GM21825 (cell line): ENCODE measurements around the gene PCNT.
"Not testable (repeated sequence)": the region's sequence is repeated elsewhere in the genome, so short reads cannot be mapped to it uniquely, and the experiment has no call there.

Source experiments
- ATAC-seq: cut with Tn5 transposase; IDR thresholded peaks from one replicate; pipeline ENCODE4 v1.9.1; 2021; ENCODE audit warnings: mild to moderate bottlenecking, moderate library complexity; ENCODE audit not compliant: unreplicated experiment

Gene PCNT

DNA sequence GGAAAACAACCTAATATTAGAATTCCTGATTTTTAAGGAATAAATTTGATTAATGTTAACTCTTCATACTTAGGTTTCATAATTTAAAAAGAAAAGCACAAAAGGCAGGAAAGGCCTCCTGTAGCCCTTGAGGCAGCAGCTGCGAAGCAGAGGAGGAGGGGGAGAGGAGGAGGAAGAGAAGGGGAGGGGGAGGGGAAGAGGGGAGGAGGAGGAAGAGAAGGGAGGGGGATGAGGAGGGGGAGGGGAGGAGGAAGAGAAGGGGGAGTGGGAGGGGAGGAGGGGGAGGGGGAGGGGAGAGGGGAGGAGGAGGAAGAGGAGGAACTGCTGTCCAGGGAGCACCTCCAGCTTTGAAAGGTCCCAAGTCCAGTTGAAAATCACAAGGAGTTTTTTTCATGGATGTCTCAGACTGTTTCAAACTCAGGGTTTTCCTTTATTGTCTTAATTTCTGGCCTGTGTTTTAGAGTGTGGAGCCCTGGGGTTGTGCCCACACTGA is 99.6 kb downstream of the PCNT start:
- ATAC-seq = no peak

DNA sequence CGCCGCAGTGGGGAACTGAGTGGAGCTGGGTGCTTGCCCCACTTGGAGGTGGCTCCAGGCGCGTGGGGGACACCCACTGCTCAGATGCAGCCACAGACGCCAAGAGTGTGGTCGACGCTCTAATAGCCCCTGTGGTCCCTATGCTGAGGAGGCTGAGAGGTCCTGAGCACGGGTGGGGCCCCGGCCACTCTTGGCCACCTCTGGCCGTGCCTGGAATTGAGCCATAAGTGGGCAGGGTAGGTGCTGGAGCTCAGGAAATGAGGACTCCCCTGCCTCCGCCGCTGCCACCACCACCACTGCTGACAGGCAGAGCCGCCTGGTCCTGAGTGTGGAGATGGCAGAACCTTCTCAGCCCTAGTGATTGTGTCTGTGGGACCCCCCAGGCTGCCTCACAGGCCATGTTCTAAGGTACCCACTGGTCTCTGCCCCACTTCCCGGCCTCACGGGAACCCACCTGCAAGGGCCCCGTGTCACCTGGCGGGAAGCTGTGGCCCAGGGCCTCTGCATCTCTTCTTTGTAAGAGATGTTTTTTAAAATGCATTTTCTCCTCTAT is 100.2 kb downstream of the PCNT start:
- no peak for ATAC-seq

DNA sequence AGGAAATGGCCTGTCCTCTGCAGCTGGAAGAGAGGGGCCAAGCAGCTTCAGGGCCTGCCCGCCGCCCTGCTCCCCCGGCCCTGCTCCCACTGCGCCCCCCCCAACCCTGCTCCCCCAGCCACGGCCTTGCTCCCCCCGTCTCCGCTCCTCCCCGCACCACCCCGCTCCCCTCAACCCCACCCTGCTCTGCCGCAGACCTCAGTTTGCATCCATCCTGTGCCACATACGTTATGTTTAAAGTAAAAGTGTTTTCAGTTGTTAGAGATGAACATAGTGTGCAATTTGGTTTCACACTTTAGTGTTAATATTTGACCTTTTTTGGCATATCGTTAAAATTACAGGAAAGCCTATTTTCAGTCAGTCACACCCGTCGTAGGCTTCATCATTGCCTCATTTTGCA is 100.7 kb downstream of the PCNT start:
- no peak for ATAC-seq

- ATAC-seq = no peak
These were observed 101.1 kb downstream of the PCNT start for GRCh38 chr21:46425041-46425440.

DNA sequence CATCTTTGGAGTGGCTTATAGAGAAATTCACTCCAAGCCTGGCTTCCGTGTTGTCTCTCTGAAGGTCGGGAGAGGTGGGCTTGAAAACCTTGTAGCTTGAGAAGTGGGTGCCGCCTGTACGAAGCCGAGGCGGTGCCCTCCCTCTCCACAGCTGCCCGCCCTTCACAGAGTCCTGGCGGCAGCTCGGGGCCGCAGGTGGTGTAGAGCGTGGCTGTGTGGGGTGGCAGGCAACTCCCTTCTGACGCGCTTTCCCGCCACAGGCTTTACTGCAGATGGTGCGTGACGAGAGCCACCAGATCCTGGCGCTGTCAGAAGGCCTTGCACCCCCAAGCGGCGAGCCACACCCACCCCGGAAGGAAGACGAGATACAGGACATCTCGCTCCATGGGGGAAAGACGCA is 101.6 kb downstream of the PCNT start:
- ATAC-seq = no peak

- ATAC-seq = no peak
These were observed 102.5 kb downstream of the PCNT start for GRCh38 chr21:46426313-46427046.

DNA sequence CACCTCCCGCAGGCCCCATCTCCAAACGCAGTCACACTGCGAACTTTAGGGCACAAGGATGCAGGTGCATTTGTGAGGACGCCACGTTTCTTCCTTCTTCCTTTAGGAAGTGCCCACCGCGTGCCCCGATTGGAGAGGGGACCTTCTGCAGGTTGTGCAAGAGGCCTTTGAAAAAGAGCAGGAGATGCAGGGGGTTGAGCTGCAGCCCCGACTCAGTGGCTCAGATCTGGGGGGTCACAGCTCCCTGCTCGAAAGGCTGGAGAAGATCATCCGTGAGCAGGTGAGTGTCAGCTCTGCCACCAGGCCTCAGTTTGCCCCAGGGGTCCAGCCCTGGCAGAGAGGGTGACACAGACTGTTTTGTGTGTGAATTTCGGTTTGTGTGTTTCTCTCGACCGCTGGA is 103.6 kb downstream of the PCNT start:
- ATAC-seq = no peak

DNA sequence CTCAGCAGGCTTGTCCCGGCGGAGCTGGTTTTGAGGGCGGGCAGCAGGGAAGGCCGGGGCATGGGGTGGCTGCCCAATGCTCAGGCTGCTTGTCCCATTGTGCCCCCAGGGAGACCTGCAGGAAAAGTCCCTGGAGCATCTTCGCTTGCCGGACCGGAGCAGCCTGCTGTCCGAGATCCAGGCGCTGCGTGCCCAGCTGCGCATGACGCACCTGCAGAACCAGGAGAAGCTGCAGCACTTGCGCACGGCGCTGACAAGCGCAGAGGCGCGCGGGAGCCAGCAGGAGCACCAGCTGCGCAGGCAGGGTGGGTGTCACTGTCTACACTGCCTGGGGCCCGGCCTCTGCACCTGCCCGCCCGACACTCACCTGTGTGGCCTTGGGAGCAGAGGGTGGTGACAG is 104.3 kb downstream of the PCNT start:
- no peak for ATAC-seq

DNA sequence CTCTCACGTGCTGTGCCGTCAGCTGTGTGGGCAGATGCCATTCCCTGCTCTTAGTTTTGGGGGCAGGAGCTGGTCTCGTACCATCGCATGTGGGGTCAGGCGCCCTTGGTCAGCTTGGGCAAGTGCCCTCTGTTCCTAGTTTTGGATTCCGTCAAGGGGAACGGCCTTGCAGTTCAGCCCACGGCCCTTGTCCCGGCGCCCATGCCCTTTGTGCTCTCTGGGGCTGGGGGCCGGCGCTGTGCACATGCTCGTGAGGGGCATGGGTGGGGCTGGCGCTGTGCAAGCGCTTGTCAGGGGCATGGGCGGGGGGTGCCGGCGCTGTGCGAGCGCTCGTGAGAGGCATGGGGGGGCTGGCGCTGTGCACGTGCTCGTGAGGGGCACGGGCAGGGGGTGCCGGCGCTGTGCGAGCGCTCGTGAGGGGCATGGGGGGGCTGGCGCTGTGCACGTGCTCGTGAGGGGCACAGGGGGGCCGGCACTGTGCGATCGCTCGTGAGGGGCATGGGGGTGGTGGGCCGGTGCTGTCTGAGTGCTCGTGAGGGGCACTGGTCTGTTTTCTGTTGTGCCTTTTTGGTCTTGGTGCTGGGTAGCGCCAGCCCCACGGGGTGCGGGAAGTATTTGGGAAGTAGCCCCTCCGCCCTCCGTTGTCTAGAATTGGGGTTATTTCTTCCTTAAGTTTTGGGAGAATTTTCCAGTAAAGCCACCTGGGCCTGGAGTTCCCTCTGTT is 105.2 kb downstream of the PCNT start:
- ATAC-seq = no peak

- no peak for ATAC-seq
These were observed 106.1 kb downstream of the PCNT start for GRCh38 chr21:46429754-46430681.

GRCh38 chr21:46431448-46431847 is 107.5 kb downstream of the PCNT start:
- no peak for ATAC-seq

DNA sequence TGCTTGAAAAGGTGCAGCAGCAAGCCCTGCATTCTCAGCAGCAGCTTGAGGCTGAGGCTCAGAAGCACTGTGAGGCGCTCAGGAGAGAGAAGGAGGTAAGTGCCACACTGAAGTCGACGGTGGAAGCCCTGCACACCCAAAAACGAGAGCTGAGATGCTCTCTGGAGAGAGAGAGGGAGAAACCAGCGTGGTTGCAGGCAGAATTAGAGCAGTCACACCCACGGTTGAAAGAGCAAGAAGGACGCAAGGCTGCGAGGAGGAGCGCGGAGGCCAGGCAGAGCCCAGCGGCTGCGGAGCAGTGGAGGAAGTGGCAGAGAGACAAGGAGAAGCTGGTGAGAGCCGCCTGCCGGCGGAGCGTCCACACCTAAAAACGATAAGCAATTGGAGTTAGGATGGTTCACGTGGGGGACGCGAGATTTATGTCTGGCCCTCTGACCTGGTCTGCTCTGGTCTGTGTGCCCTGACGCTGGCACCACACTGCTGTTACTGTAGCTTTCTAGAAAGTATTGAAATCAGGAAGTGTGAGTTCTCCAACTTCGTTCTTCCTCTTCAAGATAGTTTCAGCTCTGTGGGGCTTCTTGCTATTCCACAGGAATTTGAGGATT is 108.0 kb downstream of the PCNT start:
- no peak for ATAC-seq

GRCh38 chr21:46433116-46433515 is 109.2 kb downstream of the PCNT start:
- ATAC-seq = not testable (repeated sequence)

GRCh38 chr21:46434322-46434958 is 110.5 kb downstream of the PCNT start:
- no peak for ATAC-seq

DNA sequence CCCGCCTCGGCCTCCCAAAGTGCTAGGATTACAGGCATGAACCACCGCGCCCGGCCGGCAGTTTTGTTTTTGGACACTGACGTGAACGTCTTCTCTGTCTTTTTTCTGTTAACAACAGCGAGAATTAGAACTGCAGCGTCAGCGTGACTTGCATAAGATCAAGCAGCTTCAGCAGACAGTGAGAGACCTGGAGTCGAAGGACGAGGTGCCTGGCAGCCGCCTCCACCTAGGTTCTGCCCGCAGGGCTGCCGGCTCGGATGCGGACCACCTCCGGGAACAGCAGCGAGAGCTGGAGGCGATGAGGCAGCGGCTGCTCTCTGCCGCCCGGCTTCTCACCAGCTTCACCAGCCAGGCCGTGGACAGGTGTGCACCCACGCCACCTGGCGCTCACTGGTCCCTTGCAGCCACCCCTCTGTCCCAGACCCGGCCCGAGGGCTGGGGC is 111.9 kb downstream of the PCNT start:
- ATAC-seq = no peak

DNA sequence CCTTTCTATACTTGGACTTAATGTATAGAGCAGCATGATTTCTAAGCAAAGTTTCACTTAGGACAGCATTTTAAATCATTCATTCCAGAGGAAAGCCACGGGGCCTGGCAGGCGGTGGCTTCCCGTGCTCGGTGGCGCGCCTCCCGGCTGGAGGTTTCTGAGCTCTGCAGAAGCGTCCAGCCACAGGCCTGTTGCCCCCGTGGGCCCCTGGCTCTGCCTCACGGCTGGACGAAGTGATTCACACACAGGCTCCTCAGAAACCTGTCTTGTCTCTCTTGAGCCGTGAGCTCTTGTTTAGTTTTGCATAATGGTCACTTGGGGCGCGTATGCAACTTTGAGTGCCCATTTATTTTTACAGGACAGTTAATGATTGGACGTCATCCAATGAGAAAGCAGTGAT is 112.7 kb downstream of the PCNT start:
- no peak for ATAC-seq

DNA sequence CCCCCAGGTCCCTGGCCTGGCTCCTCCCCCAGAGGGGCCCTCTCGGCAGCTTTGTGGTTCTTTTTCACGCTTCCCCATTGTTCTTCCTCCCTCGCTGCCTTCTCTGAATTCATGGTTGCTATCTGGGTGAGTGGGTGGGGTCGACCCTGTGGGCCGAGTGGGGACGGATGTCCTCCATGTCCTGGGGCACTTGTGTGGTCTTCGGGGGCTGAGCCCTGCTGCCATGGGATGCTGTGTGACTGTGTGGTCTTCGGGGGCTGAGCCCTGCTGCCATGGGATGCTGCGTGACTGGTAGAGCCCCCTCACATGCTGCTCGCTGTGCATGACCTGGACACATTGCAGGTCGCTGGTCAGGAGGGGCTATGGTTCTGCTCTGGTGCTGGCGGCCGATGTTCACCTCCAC is 113.1 kb downstream of the PCNT start:
- no peak for ATAC-seq

DNA sequence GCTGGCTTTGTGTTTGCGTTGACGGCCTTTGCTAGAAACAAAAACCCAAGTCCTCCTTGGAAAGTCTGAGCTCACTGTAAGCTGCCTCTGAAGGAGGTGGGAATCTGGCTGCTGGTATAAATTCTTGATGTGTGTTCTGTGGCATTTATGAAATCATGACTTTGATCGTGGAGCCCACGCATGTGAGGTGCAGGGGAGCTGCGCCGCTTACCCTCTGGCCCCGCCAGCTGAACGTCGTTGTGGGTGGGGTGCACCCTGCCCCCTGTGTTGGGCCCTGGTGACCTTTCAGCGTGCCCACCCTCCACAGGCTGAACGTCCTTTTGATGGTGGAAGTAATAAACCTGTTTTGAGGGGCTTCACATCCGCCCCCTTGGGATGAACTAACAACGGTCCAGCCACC is 113.6 kb downstream of the PCNT start:
- ATAC-seq = no peak

DNA sequence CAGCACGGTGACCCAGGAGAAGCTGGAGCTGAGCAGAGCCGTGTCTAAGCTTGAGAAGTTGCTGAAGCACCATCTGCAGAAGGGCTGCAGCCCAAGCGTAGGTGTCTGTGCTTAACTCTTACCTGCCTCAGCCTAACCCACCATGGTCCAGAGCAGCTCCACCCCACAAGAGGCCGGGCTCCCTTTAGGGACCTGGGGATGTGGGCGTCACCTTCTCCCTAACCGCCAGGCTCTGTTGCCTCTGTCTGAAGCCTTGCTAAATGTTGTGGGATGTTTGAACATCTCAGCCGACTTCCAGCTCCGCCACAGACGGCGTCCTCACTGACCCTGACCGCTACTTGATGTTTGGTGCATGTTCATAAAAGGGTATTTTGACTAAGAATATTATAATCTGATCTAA is 114.3 kb downstream of the PCNT start:
- ATAC-seq = no peak

DNA sequence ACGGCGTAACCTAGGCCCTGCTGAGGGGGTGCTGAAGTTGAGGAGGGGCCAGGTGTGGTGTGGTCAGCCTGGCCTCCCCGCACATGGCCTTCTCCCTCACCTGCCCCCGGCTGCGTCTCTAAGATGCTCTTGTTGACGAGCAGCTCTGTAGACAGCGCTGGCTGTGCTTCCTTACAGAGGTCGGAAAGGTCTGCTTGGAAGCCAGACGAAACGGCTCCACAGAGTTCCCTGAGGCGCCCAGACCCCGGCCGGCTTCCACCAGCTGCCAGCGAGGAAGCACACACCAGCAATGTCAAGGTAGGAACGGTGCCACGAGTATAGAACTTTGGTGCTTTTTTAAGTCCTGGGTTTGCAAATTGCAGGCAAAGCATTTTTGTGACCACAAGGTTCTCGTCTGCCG is 116.0 kb downstream of the PCNT start:
- ATAC-seq = no peak
